Measurements from ENCODE around the gene FAM216B.

FAM216B gene

GRCh38 chr13:42760951-42761350 lies 20.4 kb upstream of the FAM216B start:
- H3K23ac ChIP-seq (ENCODE audit: low read depth, low read length, poor library complexity) = no peak overlapping the region
- H3K4me2 ChIP-seq (ENCODE audit: insufficient read depth, low read length, poor library complexity, severe bottlenecking) = no peak overlapping the region
- no CpG with 5 or more reads among the region's 5 CpGs for WGBS, 2 donors (ENCODE audit: extremely low coverage in 2 of 2, insufficient read length in 2 of 2, insufficient replicate concordance in 1 of 2)
- no peak overlapping the region for H2BK15ac ChIP-seq (ENCODE audit: low read length)
- no peak overlapping the region for H2BK12ac ChIP-seq (ENCODE audit: low read length)
- no peaks in the 10 kb centered on the region for H3K79me1 ChIP-seq (ENCODE audit: low read depth, low read length)
- DNase-seq (ENCODE audit: low spot score) = no peak
- H3K4me1 ChIP-seq (ENCODE audit: control insufficient read depth in 2 of 2, insufficient read depth in 1 of 2, low read depth in 1 of 2, low read length in 2 of 2) = no peaks in the 10 kb centered on the region
- no peak overlapping the region for H3K18ac ChIP-seq (ENCODE audit: low read length)
- no peak overlapping the region for H3K4ac ChIP-seq (ENCODE audit: low read length)
- no peak overlapping the region for H2BK5ac ChIP-seq (ENCODE audit: low read length)
- no peak overlapping the region for H3K4me3 ChIP-seq (ENCODE audit: low read length in 2 of 2)
- no peak overlapping the region for H2BK120ac ChIP-seq (ENCODE audit: low read depth, low read length)
- no peak overlapping the region for H2AK5ac ChIP-seq (ENCODE audit: low read depth, low read length)
- H3K14ac ChIP-seq (ENCODE audit: low read length) = no peak overlapping the region
- H2AFZ ChIP-seq (ENCODE audit: low read length) = no peak overlapping the region
- H4K91ac ChIP-seq (ENCODE audit: low read depth, low read length, poor library complexity) = no peak overlapping the region
- no peaks in the 10 kb centered on the region for H3K36me3 ChIP-seq (replicated peaks in 1 of 2; ENCODE audit: control insufficient read depth in 2 of 2, insufficient read depth in 2 of 2, low read length in 2 of 2)
- no peak overlapping the region for H3K27ac ChIP-seq (replicated peaks; ENCODE audit: low read length)
- H3K27me3 ChIP-seq (ENCODE audit: control insufficient read depth in 3 of 3, insufficient read depth in 3 of 3, low read depth in 1 of 3, low read length in 3 of 3) = no peaks in the 10 kb centered on the region
- H3K9me3 ChIP-seq (replicated peaks in 1 of 2; ENCODE audit: control insufficient read depth in 2 of 2, insufficient read depth in 1 of 2, low read depth in 1 of 2, low read length in 2 of 2) = no peaks in the 10 kb centered on the region
- H3K9ac ChIP-seq (ENCODE audit: low read depth, low read length, poor library complexity) = no peak overlapping the region
- H4K8ac ChIP-seq (ENCODE audit: low read depth, low read length) = no peak overlapping the region

DNA sequence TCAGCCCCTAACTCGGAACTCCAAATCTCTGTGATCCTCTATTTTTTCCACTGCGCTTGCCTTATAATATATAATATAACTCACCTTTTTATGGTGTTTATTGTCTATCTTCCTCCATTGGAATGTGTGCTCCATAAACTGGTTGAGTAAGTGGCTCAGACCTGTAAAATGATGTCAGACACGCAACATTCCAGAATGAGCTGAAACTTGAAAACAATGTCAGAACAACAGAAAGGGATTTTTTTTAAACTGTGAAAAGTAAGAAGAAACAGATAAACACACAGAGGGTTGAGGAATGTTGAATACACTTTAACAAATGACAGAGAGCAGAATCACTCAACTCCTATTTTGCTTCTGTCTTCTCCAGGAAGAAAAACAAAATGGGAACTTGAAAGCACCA lies 19.1 kb upstream of the FAM216B start:
- H3K23ac ChIP-seq (ENCODE audit: low read depth, low read length, poor library complexity) = no peak overlapping the region
- H3K4ac ChIP-seq (ENCODE audit: low read length) = no peak overlapping the region
- H3K36me3 ChIP-seq (replicated peaks in 1 of 2; ENCODE audit: control insufficient read depth in 2 of 2, insufficient read depth in 2 of 2, low read length in 2 of 2) = no peaks in the 10 kb centered on the region
- H3K4me3 ChIP-seq (ENCODE audit: low read length in 2 of 2) = no peak overlapping the region
- no peak overlapping the region for H3K14ac ChIP-seq (ENCODE audit: low read length)
- H3K27me3 ChIP-seq (ENCODE audit: control insufficient read depth in 3 of 3, insufficient read depth in 3 of 3, low read depth in 1 of 3, low read length in 3 of 3) = no peaks in the 10 kb centered on the region
- H2BK120ac ChIP-seq (ENCODE audit: low read depth, low read length) = no peak overlapping the region
- H3K79me1 ChIP-seq (ENCODE audit: low read depth, low read length) = no peaks in the 10 kb centered on the region
- no peak overlapping the region for H3K9ac ChIP-seq (ENCODE audit: low read depth, low read length, poor library complexity)
- no peak for DNase-seq (ENCODE audit: low spot score)
- H3K27ac ChIP-seq (replicated peaks; ENCODE audit: low read length) = no peak overlapping the region
- no peaks in the 10 kb centered on the region for H3K4me1 ChIP-seq (ENCODE audit: control insufficient read depth in 2 of 2, insufficient read depth in 1 of 2, low read depth in 1 of 2, low read length in 2 of 2)
- no peak overlapping the region for H4K8ac ChIP-seq (ENCODE audit: low read depth, low read length)
- no peak overlapping the region for H4K91ac ChIP-seq (ENCODE audit: low read depth, low read length, poor library complexity)
- WGBS, 2 donors (ENCODE audit: extremely low coverage in 2 of 2, insufficient read length in 2 of 2, insufficient replicate concordance in 1 of 2) = no CpG with 5 or more reads among the region's 3 CpGs
- H3K4me2 ChIP-seq (ENCODE audit: insufficient read depth, low read length, poor library complexity, severe bottlenecking) = no peak overlapping the region
- H2BK15ac ChIP-seq (ENCODE audit: low read length) = no peak overlapping the region
- no peak overlapping the region for H2BK12ac ChIP-seq (ENCODE audit: low read length)
- H2AFZ ChIP-seq (ENCODE audit: low read length) = no peak overlapping the region
- H3K18ac ChIP-seq (ENCODE audit: low read length) = no peak overlapping the region
- H2BK5ac ChIP-seq (ENCODE audit: low read length) = no peak overlapping the region
- H3K9me3 ChIP-seq (replicated peaks in 1 of 2; ENCODE audit: control insufficient read depth in 2 of 2, insufficient read depth in 1 of 2, low read depth in 1 of 2, low read length in 2 of 2) = no peaks in the 10 kb centered on the region
- H2AK5ac ChIP-seq (ENCODE audit: low read depth, low read length) = no peak overlapping the region

GRCh38 chr13:42762917-42763316 lies 18.5 kb upstream of the FAM216B start:
- Histone ChIP-seq H3K14ac (ENCODE audit: low read length) (no peak overlapping the region), H3K4me2 (ENCODE audit: insufficient read depth, low read length, poor library complexity, severe bottlenecking) (no peak overlapping the region), H3K9ac (ENCODE audit: low read depth, low read length, poor library complexity) (no peak overlapping the region), H2BK5ac (ENCODE audit: low read length) (no peak overlapping the region), H4K8ac (ENCODE audit: low read depth, low read length) (no peak overlapping the region), H3K18ac (ENCODE audit: low read length) (no peak overlapping the region), H3K4ac (ENCODE audit: low read length) (no peak overlapping the region), H3K79me1 (ENCODE audit: low read depth, low read length) (no peaks in the 10 kb centered on the region), H3K27ac (replicated peaks; ENCODE audit: low read length) (no peak overlapping the region), H3K4me1 (ENCODE audit: control insufficient read depth in 2 of 2, insufficient read depth in 1 of 2, low read depth in 1 of 2, low read length in 2 of 2) (no peaks in the 10 kb centered on the region), H2AFZ (ENCODE audit: low read length) (no peak overlapping the region), H3K36me3 (replicated peaks in 1 of 2; ENCODE audit: control insufficient read depth in 2 of 2, insufficient read depth in 2 of 2, low read length in 2 of 2) (no peaks in the 10 kb centered on the region), H4K91ac (ENCODE audit: low read depth, low read length, poor library complexity) (no peak overlapping the region), H3K23ac (ENCODE audit: low read depth, low read length, poor library complexity) (no peak overlapping the region), H3K9me3 (replicated peaks in 1 of 2; ENCODE audit: control insufficient read depth in 2 of 2, insufficient read depth in 1 of 2, low read depth in 1 of 2, low read length in 2 of 2) (no peaks in the 10 kb centered on the region), H2BK120ac (ENCODE audit: low read depth, low read length) (no peak overlapping the region), H2AK5ac (ENCODE audit: low read depth, low read length) (no peak overlapping the region), H3K27me3 (ENCODE audit: control insufficient read depth in 3 of 3, insufficient read depth in 3 of 3, low read depth in 1 of 3, low read length in 3 of 3) (no peaks in the 10 kb centered on the region), H3K4me3 (ENCODE audit: low read length in 2 of 2) (no peak overlapping the region), H2BK15ac (ENCODE audit: low read length) (no peak overlapping the region), H2BK12ac (ENCODE audit: low read length) (no peak overlapping the region)
- no CpG with 5 or more reads among the region's 2 CpGs for WGBS, 2 donors (ENCODE audit: extremely low coverage in 2 of 2, insufficient read length in 2 of 2, insufficient replicate concordance in 1 of 2)
- no peak for DNase-seq (ENCODE audit: low spot score)

DNA sequence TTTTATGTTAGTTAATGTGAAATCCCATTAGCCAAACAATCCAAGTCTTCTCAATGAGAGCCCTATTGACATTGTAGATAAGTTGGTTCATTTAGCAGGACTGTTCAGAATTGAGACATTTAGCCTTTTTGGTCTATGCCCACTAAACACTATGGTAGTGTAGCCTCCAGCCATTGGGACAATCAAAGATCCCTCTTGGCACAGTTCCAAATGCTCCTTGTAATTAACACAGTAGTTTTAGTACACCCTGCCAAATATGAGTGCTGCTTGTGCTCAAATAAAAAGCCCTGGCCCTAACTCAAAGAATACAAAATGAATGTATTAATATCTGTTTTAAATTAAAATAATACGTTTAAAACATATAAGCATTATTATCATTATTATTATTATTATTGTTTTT lies 15.4 kb upstream of the FAM216B start:
- Histone ChIP-seq H3K4me3 (ENCODE audit: low read length in 2 of 2) (no peak overlapping the region), H3K4ac (ENCODE audit: low read length) (no peak overlapping the region), H3K9me3 (replicated peaks in 1 of 2; ENCODE audit: control insufficient read depth in 2 of 2, insufficient read depth in 1 of 2, low read depth in 1 of 2, low read length in 2 of 2) (no peaks in the 10 kb centered on the region), H2BK120ac (ENCODE audit: low read depth, low read length) (no peak overlapping the region), H3K27ac (replicated peaks; ENCODE audit: low read length) (no peak overlapping the region), H3K14ac (ENCODE audit: low read length) (no peak overlapping the region), H2BK5ac (ENCODE audit: low read length) (no peak overlapping the region), H3K23ac (ENCODE audit: low read depth, low read length, poor library complexity) (no peak overlapping the region), H2BK15ac (ENCODE audit: low read length) (no peak overlapping the region), H3K36me3 (replicated peaks in 1 of 2; ENCODE audit: control insufficient read depth in 2 of 2, insufficient read depth in 2 of 2, low read length in 2 of 2) (no peaks in the 10 kb centered on the region), H3K4me2 (ENCODE audit: insufficient read depth, low read length, poor library complexity, severe bottlenecking) (no peak overlapping the region), H2AFZ (ENCODE audit: low read length) (no peak overlapping the region), H4K91ac (ENCODE audit: low read depth, low read length, poor library complexity) (no peak overlapping the region), H3K4me1 (ENCODE audit: control insufficient read depth in 2 of 2, insufficient read depth in 1 of 2, low read depth in 1 of 2, low read length in 2 of 2) (no peaks in the 10 kb centered on the region), H3K9ac (ENCODE audit: low read depth, low read length, poor library complexity) (no peak overlapping the region), H4K8ac (ENCODE audit: low read depth, low read length) (no peak overlapping the region), H2BK12ac (ENCODE audit: low read length) (no peak overlapping the region), H2AK5ac (ENCODE audit: low read depth, low read length) (no peak overlapping the region), H3K27me3 (ENCODE audit: control insufficient read depth in 3 of 3, insufficient read depth in 3 of 3, low read depth in 1 of 3, low read length in 3 of 3) (no peaks in the 10 kb centered on the region), H3K18ac (ENCODE audit: low read length) (no peak overlapping the region), H3K79me1 (ENCODE audit: low read depth, low read length) (no peaks in the 10 kb centered on the region)
- no peak for DNase-seq (ENCODE audit: low spot score)
- no CpG with 5 or more reads among the region's 1 CpG for WGBS, 2 donors (ENCODE audit: extremely low coverage in 2 of 2, insufficient read length in 2 of 2, insufficient replicate concordance in 1 of 2)

All from neuronal stem cell (in vitro differentiated cells).